NB4 (cell line): ENCODE data around the gene NGEF.

Experiments used
- POLR2A ChIP-seq: IDR thresholded peaks from 2 replicates; pipeline ENCODE4 v1.6.1; 2011; ENCODE audit warnings: mild to moderate bottlenecking; ENCODE audit not compliant: insufficient read length; ENCODE audit errors: extremely low read depth
- TF ChIP-seq, protein P1 (sequence below): IDR thresholded peaks from one replicate; pipeline ENCODE4 v1.5.1; 2012; ENCODE audit warnings: low read depth, low read length
- TF ChIP-seq, protein P2 (sequence below): IDR thresholded peaks from 2 replicates; pipeline ENCODE4 v1.6.1; 2011; ENCODE audit warnings: low read depth, low read length

DNA sequence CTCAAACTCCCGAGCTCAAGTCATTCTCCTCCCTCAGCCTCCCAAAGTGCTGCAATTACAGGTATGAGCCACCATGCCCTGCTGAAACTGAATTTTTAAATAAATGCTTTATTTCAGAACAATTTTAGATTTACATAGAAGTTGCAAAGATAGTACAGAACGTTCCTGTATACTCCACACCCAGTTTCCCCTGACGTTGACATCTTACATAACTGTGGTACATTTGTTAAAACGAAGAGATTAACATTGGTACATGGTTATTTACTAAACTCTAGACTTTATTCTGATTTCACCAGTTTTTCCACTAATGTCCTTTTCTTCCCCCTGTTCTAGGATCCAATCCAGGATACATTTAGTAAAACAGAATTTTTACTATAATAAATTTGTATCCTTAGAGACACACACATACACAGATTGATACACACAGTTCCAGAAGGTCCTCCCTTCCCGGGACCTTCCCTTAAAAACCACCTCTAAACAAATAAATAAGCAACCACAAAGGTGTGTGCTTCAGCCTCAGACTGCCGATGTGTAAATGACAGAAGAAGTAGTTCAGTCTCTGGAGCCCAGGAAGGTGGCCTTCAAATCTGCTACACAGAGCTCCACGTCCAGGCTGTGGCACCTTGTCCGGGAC lies 26.3 kb upstream of the NGEF start:
- TF ChIP-seq, protein P1, sequence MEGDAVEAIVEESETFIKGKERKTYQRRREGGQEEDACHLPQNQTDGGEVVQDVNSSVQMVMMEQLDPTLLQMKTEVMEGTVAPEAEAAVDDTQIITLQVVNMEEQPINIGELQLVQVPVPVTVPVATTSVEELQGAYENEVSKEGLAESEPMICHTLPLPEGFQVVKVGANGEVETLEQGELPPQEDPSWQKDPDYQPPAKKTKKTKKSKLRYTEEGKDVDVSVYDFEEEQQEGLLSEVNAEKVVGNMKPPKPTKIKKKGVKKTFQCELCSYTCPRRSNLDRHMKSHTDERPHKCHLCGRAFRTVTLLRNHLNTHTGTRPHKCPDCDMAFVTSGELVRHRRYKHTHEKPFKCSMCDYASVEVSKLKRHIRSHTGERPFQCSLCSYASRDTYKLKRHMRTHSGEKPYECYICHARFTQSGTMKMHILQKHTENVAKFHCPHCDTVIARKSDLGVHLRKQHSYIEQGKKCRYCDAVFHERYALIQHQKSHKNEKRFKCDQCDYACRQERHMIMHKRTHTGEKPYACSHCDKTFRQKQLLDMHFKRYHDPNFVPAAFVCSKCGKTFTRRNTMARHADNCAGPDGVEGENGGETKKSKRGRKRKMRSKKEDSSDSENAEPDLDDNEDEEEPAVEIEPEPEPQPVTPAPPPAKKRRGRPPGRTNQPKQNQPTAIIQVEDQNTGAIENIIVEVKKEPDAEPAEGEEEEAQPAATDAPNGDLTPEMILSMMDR = no peak
- no peak for TF ChIP-seq POLR2A
- TF ChIP-seq, protein P2, sequence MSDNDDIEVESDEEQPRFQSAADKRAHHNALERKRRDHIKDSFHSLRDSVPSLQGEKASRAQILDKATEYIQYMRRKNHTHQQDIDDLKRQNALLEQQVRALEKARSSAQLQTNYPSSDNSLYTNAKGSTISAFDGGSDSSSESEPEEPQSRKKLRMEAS = no peak
